Activated T-cell treated with anti-CD3 and anti-CD28 coated beads, Interleukin-2, amount 50 U/mL, for 4 hours (primary cell): ENCODE measurements around the gene MMP15. TPM values are rescaled to one million over a fixed set of nuclear protein-coding genes. Genes with fewer than 3 reads are reported as not detected.

ENCODE experiments used
- ATAC-seq, 2 donors: fragments of 200-7000 bp; cut with Tn5 transposase; one replicate each; pipeline ENCODE4 v1.10.0; 2021
- DNase-seq: peaks from one replicate; pipeline ENCODE4 v3.0.0-alpha.2; 2020
- H3K27me3 Mint-ChIP-seq: one replicate; pipeline ENCODE4 v1.8.0; 2021; ENCODE audit warnings: low read depth, mixed read lengths
- H3K36me3 Mint-ChIP-seq: one replicate; pipeline ENCODE4 v1.8.0; 2022; ENCODE audit warnings: mixed read lengths; ENCODE audit not compliant: insufficient read depth
- H3K4me1 Mint-ChIP-seq: one replicate; pipeline ENCODE4 v1.8.0; 2021; ENCODE audit warnings: low read depth, mixed read lengths
- H3K4me3 Mint-ChIP-seq: one replicate; pipeline ENCODE4 v1.8.0; 2021; ENCODE audit warnings: mild to moderate bottlenecking, moderate library complexity, mixed read lengths
- H3K9me3 Mint-ChIP-seq: one replicate; pipeline ENCODE4 v1.8.0; 2021; ENCODE audit warnings: mixed read lengths
- total RNA-seq, 3 donors: library from RNA; stranded (reverse); gene quantifications; one replicate each; pipeline ENCODE4 v1.2.1, GENCODE V29; 2021

Gene MMP15
- total RNA-seq, 3 donors from 2014 or later, result 0.76 to 1.0 (median 0.95) TPM

DNA sequence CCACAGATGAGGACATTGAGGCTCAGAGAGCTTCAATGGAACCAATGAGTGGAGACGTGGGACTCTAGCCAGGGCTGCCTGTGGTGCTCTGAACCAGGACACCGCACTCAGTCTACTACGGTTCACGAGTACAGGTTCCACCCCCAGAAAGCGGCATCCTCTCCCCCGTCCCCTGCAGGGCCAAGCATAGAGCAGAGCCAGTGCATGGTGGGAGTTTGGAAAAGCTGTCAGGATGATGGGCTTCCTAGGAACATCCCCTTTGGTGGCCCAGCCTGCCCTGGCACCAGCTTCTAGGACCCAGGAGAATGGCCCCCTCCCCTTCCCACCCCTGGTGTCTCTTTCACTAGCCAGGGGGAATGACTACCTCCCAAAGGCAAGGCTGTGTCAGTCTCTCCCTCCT, 33.5 kb upstream of the MMP15 start:
- H3K36me3 Mint-ChIP-seq, result peaks cover 5% of the 10 kb centered on the region
- peaks cover 25% of the 10 kb centered on the region for H3K4me1 Mint-ChIP-seq
- no peaks in the 10 kb centered on the region for H3K27me3 Mint-ChIP-seq
- no peak overlapping the region for H3K4me3 Mint-ChIP-seq
- DNase-seq (no peak), ATAC-seq (no peak)
- H3K9me3 Mint-ChIP-seq, result no peaks in the 10 kb centered on the region

DNA sequence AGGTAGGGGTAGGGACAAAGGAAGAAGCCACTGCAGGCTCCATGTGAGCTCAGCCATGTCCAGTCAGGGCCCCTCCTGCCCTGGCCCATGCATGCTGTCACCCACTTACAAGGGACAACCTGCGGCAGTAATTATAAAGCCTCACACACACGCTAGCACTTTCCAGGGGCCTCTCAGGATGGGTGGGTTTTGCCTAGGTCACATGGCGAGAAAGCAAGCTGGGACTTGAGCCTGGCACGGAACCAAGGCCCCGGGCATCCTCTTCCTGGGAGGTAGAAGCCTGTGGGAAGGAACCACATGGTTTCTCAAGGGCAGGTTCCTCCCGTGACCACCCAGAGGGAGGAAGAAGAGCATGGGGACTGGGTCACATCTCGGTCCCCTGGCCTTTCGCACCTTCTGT, 32.1 kb upstream of the MMP15 start:
- Mint-ChIP-seq H3K36me3 (peaks cover 11% of the 10 kb centered on the region), H3K4me1 (peaks cover 39% of the 10 kb centered on the region), H3K27me3 (no peaks in the 10 kb centered on the region), H3K9me3 (no peaks in the 10 kb centered on the region), H3K4me3 (no peak overlapping the region)
- DNase-seq, result no peak
- ATAC-seq, result no peak

DNA sequence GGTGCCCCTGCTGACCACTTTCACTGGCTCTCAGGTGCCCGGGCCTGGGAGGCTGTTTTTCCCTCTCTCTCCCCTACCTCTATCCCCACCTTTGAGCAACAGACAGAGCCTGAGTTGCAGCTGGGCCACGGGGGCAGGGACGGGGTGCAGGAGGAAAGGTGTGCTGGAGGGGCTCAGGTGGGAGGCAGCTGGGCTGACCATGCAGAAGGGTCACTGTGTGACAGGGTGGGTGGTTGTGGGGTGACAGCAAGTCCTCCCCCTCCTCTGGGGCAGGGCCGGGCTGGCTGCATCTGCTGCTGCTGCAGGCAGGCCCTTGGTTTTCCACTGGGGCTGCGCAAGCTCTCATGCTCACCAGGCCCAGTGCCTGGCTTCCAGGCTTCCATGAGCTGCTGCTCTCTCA, 31.7 kb upstream of the MMP15 start:
- Mint-ChIP-seq H3K9me3 (no peaks in the 10 kb centered on the region), H3K4me3 (no peak overlapping the region), H3K27me3 (no peaks in the 10 kb centered on the region), H3K36me3 (peaks cover 11% of the 10 kb centered on the region), H3K4me1 (peaks cover 43% of the 10 kb centered on the region)
- no peak for ATAC-seq
- DNase-seq, result no peak

DNA sequence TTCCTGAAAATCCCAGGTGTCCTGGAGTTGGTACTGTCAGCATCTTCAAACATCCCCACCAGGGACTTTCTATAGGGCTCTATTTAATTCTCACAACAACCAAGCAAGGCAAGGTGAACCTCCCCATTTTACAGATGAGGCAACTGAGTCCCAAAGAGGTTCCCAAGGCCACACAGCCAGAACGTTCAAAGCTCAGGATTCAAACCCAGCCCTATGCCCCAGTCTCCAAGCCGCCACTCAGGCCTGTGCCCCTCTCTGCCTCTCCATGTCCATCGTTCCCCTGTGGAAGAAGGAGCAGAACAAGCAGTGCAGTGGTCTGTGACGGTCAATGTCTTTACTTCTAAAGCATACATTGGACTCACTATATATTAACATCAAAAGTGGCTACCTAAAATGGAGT, 31.2 kb upstream of the MMP15 start:
- Mint-ChIP-seq H3K27me3 (no peaks in the 10 kb centered on the region), H3K36me3 (peaks cover 11% of the 10 kb centered on the region), H3K4me3 (no peak overlapping the region), H3K4me1 (peaks cover 48% of the 10 kb centered on the region), H3K9me3 (no peaks in the 10 kb centered on the region)
- DNase-seq, result no peak
- ATAC-seq, result no peak

DNA sequence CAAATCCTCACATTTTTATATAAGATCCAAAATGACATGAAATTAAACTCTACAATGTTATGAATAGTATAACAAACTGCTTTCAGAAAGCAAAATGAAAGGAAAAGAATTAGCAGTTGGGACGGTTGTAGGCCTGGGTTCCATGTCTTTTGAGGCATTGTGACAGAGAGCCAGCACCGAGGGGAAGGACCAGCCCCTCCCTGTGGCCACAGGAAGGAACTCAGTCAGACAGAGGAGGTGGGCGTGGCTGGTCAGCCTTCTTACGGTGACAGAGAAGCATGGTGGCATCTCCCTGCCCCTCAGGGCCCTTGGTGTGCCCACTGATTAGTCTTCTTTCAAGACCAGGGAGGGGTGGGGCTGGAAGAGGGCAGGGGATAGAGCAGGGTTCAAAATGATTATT, 30.8 kb upstream of the MMP15 start:
- Mint-ChIP-seq H3K9me3 (no peaks in the 10 kb centered on the region), H3K36me3 (peaks cover 11% of the 10 kb centered on the region), H3K27me3 (no peaks in the 10 kb centered on the region), H3K4me3 (no peak overlapping the region), H3K4me1 (peaks cover 50% of the 10 kb centered on the region)
- peak; percentile 31 to 32 for ATAC-seq
- peak; percentile 22 for DNase-seq

DNA sequence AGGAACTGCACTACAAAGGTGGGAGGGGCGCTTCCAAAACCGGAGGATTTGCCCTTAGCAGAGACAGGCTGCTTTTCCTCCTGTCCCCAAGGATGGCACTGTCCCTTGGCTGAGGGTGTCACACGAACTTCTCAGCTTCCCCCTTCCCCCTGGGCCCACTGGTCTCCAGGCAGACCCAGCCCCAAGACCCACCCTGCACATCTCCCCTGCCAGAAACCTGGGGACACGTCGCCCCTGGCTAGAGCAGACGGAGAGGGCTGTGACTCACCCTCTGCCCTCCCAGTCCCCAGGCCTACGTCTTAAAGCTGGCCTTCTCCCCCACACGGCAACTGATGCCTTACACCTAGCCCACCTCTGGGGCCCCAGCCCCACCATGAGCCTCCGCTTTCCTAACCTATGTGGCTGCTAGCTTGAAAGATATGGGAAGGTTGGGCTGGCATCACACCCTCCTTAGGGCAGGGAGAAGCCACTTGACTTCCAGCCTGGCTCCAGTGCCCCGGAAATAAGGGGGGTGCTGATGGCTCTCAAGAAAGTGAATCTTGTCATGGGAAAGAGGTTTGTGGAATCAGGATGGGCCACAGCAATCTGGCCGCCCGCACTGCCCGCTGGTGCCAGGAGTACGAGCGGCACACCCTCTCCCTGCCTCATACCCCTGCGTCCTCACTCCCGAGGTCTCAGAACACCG, 29.7 kb upstream of the MMP15 start:
- no peak for DNase-seq
- Mint-ChIP-seq H3K4me3 (no peak overlapping the region), H3K36me3 (peaks cover 11% of the 10 kb centered on the region), H3K9me3 (no peaks in the 10 kb centered on the region), H3K27me3 (no peaks in the 10 kb centered on the region), H3K4me1 (peaks cover 50% of the 10 kb centered on the region)
- no peak for ATAC-seq

DNA sequence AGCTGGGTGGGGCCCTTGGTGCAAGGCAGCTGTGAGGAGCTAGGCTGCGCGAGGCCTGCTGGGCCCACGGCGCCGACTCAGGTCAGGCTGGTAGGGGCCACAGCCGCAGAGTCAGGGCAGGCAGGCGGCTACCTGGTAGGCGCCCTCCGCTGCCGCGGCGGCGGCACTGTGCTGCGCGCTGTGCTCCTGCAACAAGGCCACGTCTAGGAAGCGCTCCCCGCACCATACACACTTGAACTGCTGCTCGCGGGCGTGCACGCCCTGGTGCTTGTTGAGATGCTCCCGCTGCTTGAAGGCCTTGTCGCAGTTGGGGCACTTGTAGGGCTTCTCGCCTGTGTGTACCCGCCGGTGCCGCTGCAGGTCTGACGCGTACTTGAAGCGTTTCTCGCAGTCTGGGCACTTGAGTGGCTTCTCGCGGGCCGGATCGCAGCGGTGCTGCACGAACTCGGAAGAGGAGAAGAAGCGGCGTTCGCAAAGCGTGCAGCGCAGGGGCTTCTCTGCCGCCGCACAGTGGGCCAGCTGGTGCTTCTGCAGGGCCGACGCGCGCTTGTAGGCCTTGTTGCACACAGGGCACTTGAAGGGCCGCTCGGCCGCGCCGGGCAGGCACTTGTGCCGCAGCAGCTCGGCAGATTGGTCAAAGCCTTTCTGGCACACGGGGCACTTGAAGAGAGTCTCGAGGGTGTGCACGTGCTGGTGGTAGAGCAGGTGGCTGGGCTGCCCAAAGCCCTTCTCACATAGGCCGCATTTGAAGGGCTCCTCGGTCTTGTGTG, 29.0 kb upstream of the MMP15 start:
- Mint-ChIP-seq H3K9me3 (no peaks in the 10 kb centered on the region), H3K4me1 (peaks cover 49% of the 10 kb centered on the region), H3K27me3 (no peaks in the 10 kb centered on the region), H3K4me3 (no peak overlapping the region), H3K36me3 (peaks cover 11% of the 10 kb centered on the region)
- DNase-seq, result no peak
- ATAC-seq, result no peak

DNA sequence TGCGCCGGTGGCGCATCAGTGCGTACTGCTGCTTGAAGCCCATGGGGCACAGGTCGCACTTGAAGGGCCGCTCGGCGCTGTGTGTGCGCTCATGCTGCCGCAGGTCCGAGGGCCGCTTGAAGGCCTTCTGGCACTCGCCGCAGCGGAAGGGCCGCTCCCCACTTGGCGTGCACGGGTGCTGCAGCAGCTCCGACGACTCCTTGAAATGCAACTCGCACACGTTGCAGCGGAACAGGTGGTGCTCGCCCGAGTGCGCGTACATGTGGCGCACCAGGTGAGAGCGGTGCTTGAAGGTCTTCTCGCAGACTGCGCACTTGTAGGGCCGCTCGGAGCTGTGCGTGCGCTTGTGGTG, 28.4 kb upstream of the MMP15 start:
- ATAC-seq (no peak), DNase-seq (no peak)
- H3K36me3 Mint-ChIP-seq, result peaks cover 11% of the 10 kb centered on the region
- no peaks in the 10 kb centered on the region for H3K27me3 Mint-ChIP-seq
- no peaks in the 10 kb centered on the region for H3K9me3 Mint-ChIP-seq
- H3K4me3 Mint-ChIP-seq, result no peak overlapping the region
- peaks cover 55% of the 10 kb centered on the region for H3K4me1 Mint-ChIP-seq

DNA sequence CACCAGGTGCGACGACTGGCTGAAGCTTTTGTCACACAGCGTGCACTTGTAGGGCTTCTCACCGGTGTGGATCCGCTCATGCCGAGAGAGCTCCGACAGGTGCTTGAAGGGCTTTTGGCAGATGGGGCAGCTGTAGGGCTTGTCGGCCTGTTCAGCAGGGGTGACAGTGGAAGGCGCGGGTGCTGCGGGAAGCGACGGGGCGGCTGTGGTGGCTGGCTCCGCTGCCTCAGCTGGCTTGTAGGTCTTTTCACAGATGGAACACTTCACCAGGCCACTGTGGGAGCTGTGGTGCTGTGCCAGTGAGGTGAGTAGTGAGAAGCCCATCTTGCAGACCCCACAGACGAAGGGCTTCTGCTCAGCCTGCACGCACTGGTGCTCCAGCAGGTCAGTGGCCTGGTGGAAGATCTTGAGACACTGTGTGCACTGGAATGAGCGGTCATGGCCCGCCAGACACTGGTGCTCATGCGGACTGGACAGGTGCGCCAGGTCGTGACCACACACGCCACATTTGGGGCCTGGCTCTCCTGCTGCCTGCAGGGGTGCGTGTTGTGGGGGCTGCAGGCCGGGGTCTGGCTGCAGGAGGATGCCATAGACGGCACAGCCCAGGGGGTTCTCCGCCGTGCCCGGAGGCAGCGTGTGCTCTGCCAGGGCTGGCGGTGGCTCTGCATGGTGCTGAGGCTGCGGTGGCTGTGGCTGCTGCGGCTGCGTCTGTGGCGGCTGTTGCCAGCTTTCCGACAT, 27.9 kb upstream of the MMP15 start:
- Mint-ChIP-seq H3K4me3 (no peak overlapping the region), H3K4me1 (peaks cover 57% of the 10 kb centered on the region)
- no peak for DNase-seq

DNA sequence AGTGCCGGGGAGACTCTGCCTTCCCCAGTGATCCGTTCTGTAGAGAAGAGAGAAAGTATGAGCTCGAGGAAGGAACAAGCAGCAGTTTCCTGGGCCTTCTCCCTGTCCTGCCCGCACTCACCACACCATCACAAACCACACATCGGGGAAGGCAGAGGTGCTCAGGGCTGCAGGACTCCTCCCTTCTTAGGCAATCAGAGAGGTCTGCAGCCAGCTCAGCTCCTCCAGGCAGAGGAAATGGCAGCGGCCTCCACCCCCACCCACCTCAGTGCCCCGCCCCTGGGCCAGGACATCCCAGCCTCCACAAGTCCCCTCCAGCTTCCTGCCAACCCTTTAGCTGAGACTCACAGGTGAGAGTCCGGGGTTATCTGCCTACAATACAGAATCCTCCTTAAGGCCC, 27.1 kb upstream of the MMP15 start:
- Mint-ChIP-seq H3K9me3 (no peaks in the 10 kb centered on the region), H3K4me3 (peak overlapping the region; percentile 78), H3K27me3 (no peaks in the 10 kb centered on the region), H3K4me1 (peaks cover 60% of the 10 kb centered on the region), H3K36me3 (peaks cover 11% of the 10 kb centered on the region)
- DNase-seq (peak; percentile 46), ATAC-seq (peak; percentile 1 to 3)

More for the DNA sequence above, 27.9 kb upstream of the MMP15 start:
- Mint-ChIP-seq H3K27me3 (no peaks in the 10 kb centered on the region), H3K9me3 (no peaks in the 10 kb centered on the region), H3K36me3 (peaks cover 11% of the 10 kb centered on the region)
- no peak for ATAC-seq

DNA sequence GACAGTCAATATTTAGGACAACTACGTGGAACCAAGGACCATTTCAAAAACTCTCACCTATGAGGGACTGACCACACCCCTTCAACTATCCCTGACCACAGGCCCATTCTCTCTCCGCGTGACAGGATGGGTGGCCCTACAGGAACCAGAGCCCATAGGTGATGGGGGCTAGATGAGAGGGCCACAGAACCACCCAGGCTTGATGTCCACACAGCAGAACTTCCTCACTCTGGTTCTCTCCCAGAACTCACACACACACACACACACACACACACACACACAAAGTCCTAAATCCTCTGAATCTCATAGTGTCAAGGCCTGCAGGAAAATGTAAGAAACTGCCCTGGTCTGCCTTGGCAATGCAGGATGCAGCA, 26.6 kb upstream of the MMP15 start:
- no peaks in the 10 kb centered on the region for H3K27me3 Mint-ChIP-seq

DNA sequence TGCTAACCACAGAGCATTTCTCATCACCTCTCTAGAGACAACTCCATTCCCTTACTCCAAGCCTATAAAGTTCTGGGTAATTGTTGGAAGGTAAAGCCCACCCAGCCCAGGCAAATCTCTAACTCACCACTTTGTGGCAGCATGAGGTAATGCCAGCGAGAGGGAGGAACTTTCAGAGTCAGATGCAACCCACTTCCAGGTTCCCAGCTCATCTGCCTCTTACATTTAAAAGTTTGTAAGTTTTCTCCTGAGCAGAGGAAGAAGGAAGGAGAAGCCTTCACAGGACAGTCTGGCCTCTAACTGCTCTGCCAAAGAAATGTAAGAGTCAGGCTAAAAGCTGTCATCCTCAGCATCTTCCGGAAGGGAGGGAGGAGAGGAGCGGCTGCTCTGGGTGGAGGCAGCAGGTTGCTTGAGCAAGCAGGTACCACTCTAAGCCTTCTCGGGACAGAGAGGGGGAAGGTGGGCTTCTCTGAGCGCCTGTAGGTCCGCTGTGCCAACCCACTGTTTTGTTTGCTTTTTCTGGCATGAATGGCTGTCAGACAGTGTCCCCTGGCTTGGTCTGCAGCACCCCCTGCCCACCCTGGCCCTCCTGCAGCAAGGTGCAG, 26.1 kb upstream of the MMP15 start:
- peaks cover 61% of the 10 kb centered on the region for H3K4me1 Mint-ChIP-seq
- peaks cover 16% of the 10 kb centered on the region for H3K36me3 Mint-ChIP-seq
- H3K4me3 Mint-ChIP-seq, result peak overlapping the region; percentile 78
- H3K9me3 Mint-ChIP-seq, result no peaks in the 10 kb centered on the region
- no peak for ATAC-seq
- H3K27me3 Mint-ChIP-seq, result no peaks in the 10 kb centered on the region
- no peak for DNase-seq

More for the DNA sequence above, 26.6 kb upstream of the MMP15 start:
- Mint-ChIP-seq H3K4me1 (peaks cover 62% of the 10 kb centered on the region), H3K9me3 (no peaks in the 10 kb centered on the region), H3K36me3 (peaks cover 14% of the 10 kb centered on the region), H3K4me3 (peak overlapping the region; percentile 78)
- DNase-seq, result no peak
- no peak for ATAC-seq

DNA sequence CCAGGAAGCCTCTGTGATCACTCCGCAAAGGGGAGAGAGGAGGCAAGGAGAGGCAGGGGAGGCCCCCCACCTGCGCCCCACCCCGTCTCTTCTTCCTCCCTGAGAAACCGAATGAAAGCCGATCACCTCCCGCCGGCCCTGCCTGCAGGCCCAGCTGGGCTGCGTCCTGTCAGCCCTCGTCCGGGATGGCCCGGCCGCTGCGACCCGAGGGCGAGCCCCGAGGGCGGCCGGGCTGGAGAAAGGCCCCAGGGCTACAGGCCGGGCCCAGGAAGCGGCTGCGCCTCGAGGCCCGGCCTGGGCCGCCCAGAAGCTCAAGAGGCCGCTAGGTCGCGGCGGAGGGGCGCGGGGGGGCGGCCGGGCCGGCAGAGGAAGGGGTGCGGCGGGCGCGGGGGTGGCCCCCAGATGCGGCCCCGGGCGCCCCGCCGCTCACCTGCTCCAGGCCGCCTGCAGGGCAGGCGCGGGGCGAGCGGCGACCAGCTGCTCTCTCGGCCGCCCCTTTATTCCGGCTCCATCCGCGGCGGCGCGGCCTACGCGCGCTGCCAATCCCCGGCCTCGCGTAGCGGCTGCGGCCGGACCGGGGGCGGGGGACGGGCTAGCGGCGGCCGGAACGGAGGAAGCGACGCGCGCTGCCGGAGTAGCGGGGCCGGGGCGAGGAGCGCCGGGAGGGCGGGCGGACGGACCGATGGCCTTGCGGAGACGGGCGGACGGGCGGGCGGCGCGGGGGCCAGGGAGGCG, 25.4 kb upstream of the MMP15 start, which contains the start of gene ZNF319:
Gene ZNF319, minus strand, starts transcription at position 702 of the 735 bp plus-strand sequence. CDS start 2,407 bp downstream, outside the sequence.
- peak within 1 kb of the TSS; percentile 92 for H3K4me3 Mint-ChIP-seq
- no peak for DNase-seq
- ATAC-seq, result peak; percentile 11 to 23
- no peaks in the 10 kb centered on the region for H3K27me3 Mint-ChIP-seq
- H3K9me3 Mint-ChIP-seq, result no peaks in the 10 kb centered on the region
- H3K36me3 Mint-ChIP-seq, result peaks cover 20% of the 10 kb centered on the region
- H3K4me1 Mint-ChIP-seq, result peaks cover 63% of the 10 kb centered on the region
